ENCODE results near the gene ACSM2A. TPM values are rescaled to one million over a fixed set of nuclear protein-coding genes. Genes with fewer than 3 reads are reported as not detected.
"Not testable (repeated sequence)": the region's sequence is repeated elsewhere in the genome, so short reads cannot be mapped to it uniquely, and the experiment has no call there.

Gene ACSM2A
- total RNA-seq, 1 experiment from 2014 or later, result not detected

DNA sequence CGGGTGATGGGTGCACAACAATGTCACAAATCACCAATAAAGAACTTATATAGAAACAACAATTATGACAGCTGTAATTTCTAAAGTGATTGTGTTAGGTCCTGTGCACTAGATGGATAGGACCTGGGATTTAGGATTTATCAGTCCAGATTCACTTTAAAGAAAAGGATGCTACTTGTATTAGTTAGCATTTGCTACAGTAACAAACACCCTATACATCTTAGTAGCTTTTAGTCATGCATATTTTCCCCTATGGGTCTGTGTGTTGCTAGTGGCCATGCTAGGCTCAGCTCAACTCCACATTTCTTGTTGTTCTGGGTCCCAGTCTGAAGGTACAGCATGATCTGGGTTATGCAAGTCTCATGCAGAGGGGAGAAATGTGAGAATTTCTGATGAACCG, 7.9 kb downstream of the ACSM2A start:
- not testable (repeated sequence) for H3K4ac ChIP-seq (ENCODE audit: low read depth, low read length); H3K23ac ChIP-seq (ENCODE audit: insufficient read length, low read depth, low read length); H3K27ac ChIP-seq (ENCODE audit: insufficient read length, low read depth, low read length); H3T11ph ChIP-seq (ENCODE audit: low read length); H2AK5ac ChIP-seq (ENCODE audit: insufficient read length, low read length); H2BK5ac ChIP-seq (ENCODE audit: insufficient read length, low read length); H4K5ac ChIP-seq (ENCODE audit: insufficient read length, low read depth, low read length); H4K91ac ChIP-seq (ENCODE audit: insufficient read length, low read depth, low read length); H3K23me2 ChIP-seq (ENCODE audit: insufficient read length, low read depth, low read length, poor library complexity, severe bottlenecking); H3K9me3 ChIP-seq (ENCODE audit: control insufficient read depth, low read depth, low read length); H2BK20ac ChIP-seq (ENCODE audit: low read depth, low read length, poor library complexity, severe bottlenecking); H3K4me3 Mint-ChIP-seq; H3K18ac ChIP-seq (ENCODE audit: insufficient read length, low read depth, low read length); H2AFZ ChIP-seq (ENCODE audit: low read length); H3K79me1 ChIP-seq (ENCODE audit: insufficient read depth, low read depth, low read length, poor library complexity, severe bottlenecking); H2BK12ac ChIP-seq (ENCODE audit: insufficient read length, low read depth, low read length); DNase-seq; H3K14ac ChIP-seq (ENCODE audit: insufficient read depth, low read length); H3K27me3 ChIP-seq (ENCODE audit: insufficient read depth, low read length); H3K36me3 Mint-ChIP-seq (ENCODE audit: insufficient read depth in 1 of 3, low read depth in 3 of 3); H2BK120ac ChIP-seq (ENCODE audit: low read depth, low read length, poor library complexity, severe bottlenecking); H3K27ac Mint-ChIP-seq; H2BK15ac ChIP-seq (ENCODE audit: low read depth, low read length); H3K9ac ChIP-seq (ENCODE audit: extremely low read depth, insufficient read length, low read length); H3K4me2 ChIP-seq (ENCODE audit: insufficient read depth, insufficient read length, low read length); H3K27me3 Mint-ChIP-seq (ENCODE audit: low read depth); H3K4me1 ChIP-seq (ENCODE audit: insufficient read depth, low read length); H3K4me1 Mint-ChIP-seq; H4K20me1 ChIP-seq (ENCODE audit: control insufficient read depth, insufficient read depth, insufficient read length); H3K56ac ChIP-seq (ENCODE audit: insufficient read length, low read depth, low read length); H3K79me2 ChIP-seq (ENCODE audit: insufficient read depth, low read length); H4K8ac ChIP-seq (replicated peaks; ENCODE audit: insufficient read length, low read depth, low read length)
- no CpG with 5 or more reads among the region's 2 CpGs for WGBS (ENCODE audit: extremely low coverage, insufficient read length, low lambda C conversion rate)
- peaks cover 20 to 28% of the 10 kb centered on the region in 2 experiments for H3K9me3 Mint-ChIP-seq

DNA sequence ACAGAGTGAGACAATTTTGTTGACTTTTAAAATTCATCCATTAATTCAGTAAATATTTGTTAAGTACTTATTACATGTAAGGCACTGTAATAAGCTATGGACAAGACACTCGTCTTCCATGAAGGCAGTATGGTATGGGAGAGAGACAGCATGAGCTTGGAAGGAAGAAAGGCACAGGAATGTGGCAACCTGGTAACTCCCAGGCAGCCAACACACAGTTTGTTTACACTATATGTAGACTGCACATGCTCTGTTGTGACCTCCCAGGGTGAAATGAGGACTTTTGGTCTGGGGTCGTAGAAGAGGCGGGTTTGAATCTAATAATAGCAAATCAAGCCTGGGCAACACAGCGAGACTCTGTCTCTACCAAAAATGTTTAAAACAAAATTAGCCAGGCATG, 9.0 kb downstream of the ACSM2A start:
- not testable (repeated sequence) for H2BK5ac ChIP-seq (ENCODE audit: insufficient read length, low read length); H3K23me2 ChIP-seq (ENCODE audit: insufficient read length, low read depth, low read length, poor library complexity, severe bottlenecking); H3K4me2 ChIP-seq (ENCODE audit: insufficient read depth, insufficient read length, low read length); H2AK5ac ChIP-seq (ENCODE audit: insufficient read length, low read length); H4K91ac ChIP-seq (ENCODE audit: insufficient read length, low read depth, low read length); H3K9ac ChIP-seq (ENCODE audit: extremely low read depth, insufficient read length, low read length); H2BK12ac ChIP-seq (ENCODE audit: insufficient read length, low read depth, low read length); H3K18ac ChIP-seq (ENCODE audit: insufficient read length, low read depth, low read length); H3K4me1 Mint-ChIP-seq; H4K5ac ChIP-seq (ENCODE audit: insufficient read length, low read depth, low read length); H3K4me1 ChIP-seq (ENCODE audit: insufficient read depth, low read length); H3K23ac ChIP-seq (ENCODE audit: insufficient read length, low read depth, low read length); H3K27me3 Mint-ChIP-seq (ENCODE audit: low read depth); H3K56ac ChIP-seq (ENCODE audit: insufficient read length, low read depth, low read length); H3K27me3 ChIP-seq (ENCODE audit: insufficient read depth, low read length); H2AFZ ChIP-seq (ENCODE audit: low read length); H3K9me3 ChIP-seq (ENCODE audit: control insufficient read depth, low read depth, low read length); DNase-seq; H3K14ac ChIP-seq (ENCODE audit: insufficient read depth, low read length); H3K79me2 ChIP-seq (ENCODE audit: insufficient read depth, low read length); H3K79me1 ChIP-seq (ENCODE audit: insufficient read depth, low read depth, low read length, poor library complexity, severe bottlenecking); H2BK120ac ChIP-seq (ENCODE audit: low read depth, low read length, poor library complexity, severe bottlenecking); H3K4me3 Mint-ChIP-seq; H3K4ac ChIP-seq (ENCODE audit: low read depth, low read length); H3K27ac Mint-ChIP-seq; H2BK15ac ChIP-seq (ENCODE audit: low read depth, low read length); H2BK20ac ChIP-seq (ENCODE audit: low read depth, low read length, poor library complexity, severe bottlenecking); H3K36me3 Mint-ChIP-seq (ENCODE audit: insufficient read depth in 1 of 3, low read depth in 3 of 3); H3T11ph ChIP-seq (ENCODE audit: low read length); H4K8ac ChIP-seq (replicated peaks; ENCODE audit: insufficient read length, low read depth, low read length); H4K20me1 ChIP-seq (ENCODE audit: control insufficient read depth, insufficient read depth, insufficient read length); H3K27ac ChIP-seq (ENCODE audit: insufficient read length, low read depth, low read length)
- no CpG with 5 or more reads among the region's 4 CpGs for WGBS (ENCODE audit: extremely low coverage, insufficient read length, low lambda C conversion rate)
- H3K9me3 Mint-ChIP-seq, result peaks cover 16 to 29% of the 10 kb centered on the region in 2 experiments
